ENCODE measurements around the gene FAM153A.
"Not testable (repeated sequence)": the region's sequence is repeated elsewhere in the genome, so short reads cannot be mapped to it uniquely, and the experiment has no call there.

DNA sequence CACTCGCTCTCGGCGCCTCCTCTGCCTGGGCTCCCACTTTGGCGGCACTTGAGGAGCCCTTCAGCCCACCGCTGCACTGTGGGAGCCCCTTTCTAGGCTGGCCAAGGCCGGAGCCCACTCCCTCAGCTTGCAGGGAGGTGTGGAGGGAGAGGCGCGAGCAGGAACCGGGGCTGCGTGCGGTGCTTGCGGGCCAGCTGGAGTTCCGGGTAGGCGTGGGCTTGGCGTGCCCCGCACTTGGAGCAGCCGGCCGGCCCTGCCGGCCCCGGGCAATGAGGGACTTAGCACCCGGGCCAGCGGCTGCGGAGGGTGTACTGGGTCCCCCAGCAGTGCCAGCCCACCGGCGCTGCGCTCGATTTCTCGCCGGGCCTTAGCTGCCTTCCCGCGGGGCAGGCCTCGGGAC is 94.6 kb downstream of the FAM153A start:
- not testable (repeated sequence) for TF ChIP-seq EP300 (IDR thresholded peaks at IDR 0.05; ENCODE audit: low read length); XRCC5 (IDR thresholded peaks at IDR 0.05; ENCODE audit: low read depth, low read length); SMC3 (conservative IDR thresholded peaks at IDR 0.05; ENCODE audit: insufficient read depth, low read depth, low read length); BRF1 (IDR thresholded peaks at IDR 0.05; ENCODE audit: borderline replicate concordance, extremely low read depth, insufficient read length)
- TF ChIP-seq, protein P1, sequence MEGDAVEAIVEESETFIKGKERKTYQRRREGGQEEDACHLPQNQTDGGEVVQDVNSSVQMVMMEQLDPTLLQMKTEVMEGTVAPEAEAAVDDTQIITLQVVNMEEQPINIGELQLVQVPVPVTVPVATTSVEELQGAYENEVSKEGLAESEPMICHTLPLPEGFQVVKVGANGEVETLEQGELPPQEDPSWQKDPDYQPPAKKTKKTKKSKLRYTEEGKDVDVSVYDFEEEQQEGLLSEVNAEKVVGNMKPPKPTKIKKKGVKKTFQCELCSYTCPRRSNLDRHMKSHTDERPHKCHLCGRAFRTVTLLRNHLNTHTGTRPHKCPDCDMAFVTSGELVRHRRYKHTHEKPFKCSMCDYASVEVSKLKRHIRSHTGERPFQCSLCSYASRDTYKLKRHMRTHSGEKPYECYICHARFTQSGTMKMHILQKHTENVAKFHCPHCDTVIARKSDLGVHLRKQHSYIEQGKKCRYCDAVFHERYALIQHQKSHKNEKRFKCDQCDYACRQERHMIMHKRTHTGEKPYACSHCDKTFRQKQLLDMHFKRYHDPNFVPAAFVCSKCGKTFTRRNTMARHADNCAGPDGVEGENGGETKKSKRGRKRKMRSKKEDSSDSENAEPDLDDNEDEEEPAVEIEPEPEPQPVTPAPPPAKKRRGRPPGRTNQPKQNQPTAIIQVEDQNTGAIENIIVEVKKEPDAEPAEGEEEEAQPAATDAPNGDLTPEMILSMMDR (IDR thresholded peaks at IDR 0.05 in 2 of 3, conservative IDR thresholded peaks at IDR 0.05 in 1 of 3; ENCODE audit: insufficient read depth in 2 of 3, low read depth in 1 of 3, low read length in 3 of 3), result not testable (repeated sequence)
- TF ChIP-seq, protein P2, sequence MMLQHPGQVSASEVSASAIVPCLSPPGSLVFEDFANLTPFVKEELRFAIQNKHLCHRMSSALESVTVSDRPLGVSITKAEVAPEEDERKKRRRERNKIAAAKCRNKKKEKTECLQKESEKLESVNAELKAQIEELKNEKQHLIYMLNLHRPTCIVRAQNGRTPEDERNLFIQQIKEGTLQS (IDR thresholded peaks at IDR 0.05), result not testable (repeated sequence)
- TF ChIP-seq, protein P2 (CRISPR knock-in tag; conservative IDR thresholded peaks at IDR 0.05), result not testable (repeated sequence)

All from K562 (cell line).